Measurements from ENCODE around the gene UBL4B.
A peak's percentile ranks its signal among the peaks of the same experiment; 100 is the strongest.

UBL4B gene

GRCh38 chr1:110086961-110087360, 25.3 kb upstream of the UBL4B start:
- H2BK12ac ChIP-seq (ENCODE audit: low read length in 2 of 2), result no peak overlapping the region
- no peak overlapping the region for H3K4me2 ChIP-seq (ENCODE audit: low read length, poor library complexity, severe bottlenecking)
- no peak for DNase-seq
- H3K23ac ChIP-seq (ENCODE audit: low read length in 2 of 2), result no peak overlapping the region
- peaks cover 35 to 95% of the 10 kb centered on the region in 2 experiments for H3K27me3 ChIP-seq (ENCODE audit: control insufficient read depth in 1 of 2, insufficient read depth in 1 of 2, low read length in 2 of 2)
- H3K14ac ChIP-seq (ENCODE audit: low read length in 2 of 2), result no peak overlapping the region
- H3K36me3 ChIP-seq (ENCODE audit: control insufficient read depth in 1 of 2, insufficient read depth in 2 of 2, low read depth in 1 of 2, low read length in 2 of 2), result no peaks in the 10 kb centered on the region
- no peak overlapping the region for H3K9ac ChIP-seq (ENCODE audit: low read length)
- H3K4me3 ChIP-seq (ENCODE audit: insufficient read depth in 1 of 2, low read depth in 1 of 2, low read length in 2 of 2), result no peak overlapping the region
- WGBS, result 70% methylated on average over 3 of the region's 4 CpGs
- no peak overlapping the region for H2AFZ ChIP-seq (ENCODE audit: low read depth, low read length)
- H2AK5ac ChIP-seq (ENCODE audit: low read length, severe bottlenecking), result no peak overlapping the region
- H4K8ac ChIP-seq (ENCODE audit: low read length), result no peak overlapping the region
- H3K18ac ChIP-seq (ENCODE audit: low read depth in 1 of 2, low read length in 2 of 2), result no peak overlapping the region
- H3K4ac ChIP-seq (ENCODE audit: low read depth in 1 of 2, low read length in 2 of 2), result no peak overlapping the region
- no peak overlapping the region for H4K91ac ChIP-seq (ENCODE audit: low read length)
- H3K27ac ChIP-seq (ENCODE audit: low read length, poor library complexity, severe bottlenecking), result no peak overlapping the region
- no peak overlapping the region for H2BK5ac ChIP-seq (ENCODE audit: low read depth, low read length, poor library complexity, severe bottlenecking)
- H2BK15ac ChIP-seq (ENCODE audit: low read depth, poor library complexity, severe bottlenecking), result no peak overlapping the region
- H3K9me3 ChIP-seq (ENCODE audit: control insufficient read depth, low read length), result no peaks in the 10 kb centered on the region
- peaks cover 9% of the 10 kb centered on the region for H3K4me1 ChIP-seq (ENCODE audit: control insufficient read depth, insufficient read depth, low read depth, low read length)
- no peak overlapping the region for H2BK120ac ChIP-seq (ENCODE audit: low read depth, low read length)
- no peaks in the 10 kb centered on the region for H3K79me1 ChIP-seq (replicated peaks; ENCODE audit: low read length, poor library complexity, severe bottlenecking)

- no peak overlapping the region for H2BK15ac ChIP-seq (ENCODE audit: low read depth, poor library complexity, severe bottlenecking)
- no peak overlapping the region for H2AK5ac ChIP-seq (ENCODE audit: low read length, severe bottlenecking)
- H2BK5ac ChIP-seq (ENCODE audit: low read depth, low read length, poor library complexity, severe bottlenecking), result no peak overlapping the region
- H3K18ac ChIP-seq (ENCODE audit: low read depth in 1 of 2, low read length in 2 of 2), result no peak overlapping the region
- no peaks in the 10 kb centered on the region for H3K79me1 ChIP-seq (replicated peaks; ENCODE audit: low read length, poor library complexity, severe bottlenecking)
- H3K9me3 ChIP-seq (ENCODE audit: control insufficient read depth, low read length), result no peaks in the 10 kb centered on the region
- no peak overlapping the region for H3K23ac ChIP-seq (ENCODE audit: low read length in 2 of 2)
- WGBS, result 52% methylated on average over 15 of the region's 15 CpGs
- H4K91ac ChIP-seq (ENCODE audit: low read length), result no peak overlapping the region
- peaks cover 9% of the 10 kb centered on the region for H3K4me1 ChIP-seq (ENCODE audit: control insufficient read depth, insufficient read depth, low read depth, low read length)
- H2BK12ac ChIP-seq (ENCODE audit: low read length in 2 of 2), result no peak overlapping the region
- no peak overlapping the region for H3K4me2 ChIP-seq (ENCODE audit: low read length, poor library complexity, severe bottlenecking)
- H3K27ac ChIP-seq (ENCODE audit: low read length, poor library complexity, severe bottlenecking), result no peak overlapping the region
- H3K9ac ChIP-seq (ENCODE audit: low read length), result no peak overlapping the region
- no peak overlapping the region for H2BK120ac ChIP-seq (ENCODE audit: low read depth, low read length)
- no peaks in the 10 kb centered on the region for H3K36me3 ChIP-seq (ENCODE audit: control insufficient read depth in 1 of 2, insufficient read depth in 2 of 2, low read depth in 1 of 2, low read length in 2 of 2)
- H3K27me3 ChIP-seq (ENCODE audit: control insufficient read depth in 1 of 2, insufficient read depth in 1 of 2, low read length in 2 of 2), result peaks cover 29 to 95% of the 10 kb centered on the region in 2 experiments
- no peak overlapping the region for H3K4ac ChIP-seq (ENCODE audit: low read depth in 1 of 2, low read length in 2 of 2)
- no peak overlapping the region for H3K14ac ChIP-seq (ENCODE audit: low read length in 2 of 2)
- H2AFZ ChIP-seq (ENCODE audit: low read depth, low read length), result no peak overlapping the region
- peak; percentile 66 for DNase-seq
- H4K8ac ChIP-seq (ENCODE audit: low read length), result no peak overlapping the region
- H3K4me3 ChIP-seq (ENCODE audit: insufficient read depth in 1 of 2, low read depth in 1 of 2, low read length in 2 of 2), result no peak overlapping the region
Measured at GRCh38 chr1:110087812-110088738, 24.2 kb upstream of the UBL4B start.

DNA sequence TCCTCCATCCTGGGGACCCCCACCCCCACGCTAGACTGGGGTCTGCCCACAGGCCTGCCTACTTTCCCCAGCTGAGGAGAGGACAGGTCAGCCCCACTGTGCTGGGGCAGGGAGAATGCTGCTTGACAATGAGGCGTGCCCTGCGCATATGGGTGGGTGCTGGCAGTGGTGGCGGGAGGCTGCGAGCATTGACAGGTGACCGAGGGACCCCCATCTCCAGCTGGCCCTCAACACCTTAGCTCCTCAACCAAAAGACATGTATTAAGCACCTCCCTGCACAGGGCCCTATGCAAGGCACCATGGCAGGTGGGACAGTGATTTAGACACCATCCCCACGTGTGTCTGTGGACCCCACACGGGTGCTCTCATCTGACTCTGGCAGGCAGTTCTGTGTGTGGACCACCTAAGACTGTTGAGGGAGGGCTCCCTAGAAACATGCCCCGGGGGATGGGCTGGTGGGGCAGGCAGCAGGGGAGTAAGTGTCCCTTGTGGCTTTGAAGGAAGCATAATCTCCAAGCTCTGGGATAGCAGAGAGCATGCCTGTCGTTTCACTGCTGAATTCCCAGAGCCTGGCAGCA, 23.4 kb upstream of the UBL4B start:
- H3K14ac ChIP-seq (ENCODE audit: low read length in 2 of 2), result no peak overlapping the region
- H3K4me2 ChIP-seq (ENCODE audit: low read length, poor library complexity, severe bottlenecking), result no peak overlapping the region
- H2BK5ac ChIP-seq (ENCODE audit: low read depth, low read length, poor library complexity, severe bottlenecking), result no peak overlapping the region
- H3K27ac ChIP-seq (ENCODE audit: low read length, poor library complexity, severe bottlenecking), result no peak overlapping the region
- no peak overlapping the region for H4K8ac ChIP-seq (ENCODE audit: low read length)
- H3K9me3 ChIP-seq (ENCODE audit: control insufficient read depth, low read length), result no peaks in the 10 kb centered on the region
- H3K27me3 ChIP-seq (ENCODE audit: control insufficient read depth in 1 of 2, insufficient read depth in 1 of 2, low read length in 2 of 2), result peaks cover 30 to 92% of the 10 kb centered on the region in 2 experiments
- H2AFZ ChIP-seq (ENCODE audit: low read depth, low read length), result no peak overlapping the region
- H2BK12ac ChIP-seq (ENCODE audit: low read length in 2 of 2), result no peak overlapping the region
- H3K4me3 ChIP-seq (ENCODE audit: insufficient read depth in 1 of 2, low read depth in 1 of 2, low read length in 2 of 2), result no peak overlapping the region
- H3K36me3 ChIP-seq (ENCODE audit: control insufficient read depth in 1 of 2, insufficient read depth in 2 of 2, low read depth in 1 of 2, low read length in 2 of 2), result no peaks in the 10 kb centered on the region
- no peak overlapping the region for H4K91ac ChIP-seq (ENCODE audit: low read length)
- no peak overlapping the region for H3K9ac ChIP-seq (ENCODE audit: low read length)
- no peak overlapping the region for H3K4ac ChIP-seq (ENCODE audit: low read depth in 1 of 2, low read length in 2 of 2)
- peaks cover 8% of the 10 kb centered on the region for H3K4me1 ChIP-seq (ENCODE audit: control insufficient read depth, insufficient read depth, low read depth, low read length)
- no peak overlapping the region for H3K18ac ChIP-seq (ENCODE audit: low read depth in 1 of 2, low read length in 2 of 2)
- 66% methylated on average over 10 of the region's 10 CpGs for WGBS
- H2BK15ac ChIP-seq (ENCODE audit: low read depth, poor library complexity, severe bottlenecking), result no peak overlapping the region
- no peak overlapping the region for H2AK5ac ChIP-seq (ENCODE audit: low read length, severe bottlenecking)
- DNase-seq, result no peak
- no peak overlapping the region for H2BK120ac ChIP-seq (ENCODE audit: low read depth, low read length)
- no peaks in the 10 kb centered on the region for H3K79me1 ChIP-seq (replicated peaks; ENCODE audit: low read length, poor library complexity, severe bottlenecking)
- no peak overlapping the region for H3K23ac ChIP-seq (ENCODE audit: low read length in 2 of 2)

GRCh38 chr1:110089561-110090275, 22.5 kb upstream of the UBL4B start:
- H3K9me3 ChIP-seq (ENCODE audit: control insufficient read depth, low read length), result peaks cover 4% of the 10 kb centered on the region
- no peak overlapping the region for H4K8ac ChIP-seq (ENCODE audit: low read length)
- H3K14ac ChIP-seq (ENCODE audit: low read length in 2 of 2), result no peak overlapping the region
- DNase-seq, result no peak
- no peak overlapping the region for H3K27ac ChIP-seq (ENCODE audit: low read length, poor library complexity, severe bottlenecking)
- H3K18ac ChIP-seq (ENCODE audit: low read depth in 1 of 2, low read length in 2 of 2), result no peak overlapping the region
- H2BK15ac ChIP-seq (ENCODE audit: low read depth, poor library complexity, severe bottlenecking), result no peak overlapping the region
- no peak overlapping the region for H2BK120ac ChIP-seq (ENCODE audit: low read depth, low read length)
- no peak overlapping the region for H3K23ac ChIP-seq (ENCODE audit: low read length in 2 of 2)
- H2BK5ac ChIP-seq (ENCODE audit: low read depth, low read length, poor library complexity, severe bottlenecking), result no peak overlapping the region
- H3K4me2 ChIP-seq (ENCODE audit: low read length, poor library complexity, severe bottlenecking), result no peak overlapping the region
- no peaks in the 10 kb centered on the region for H3K79me1 ChIP-seq (replicated peaks; ENCODE audit: low read length, poor library complexity, severe bottlenecking)
- no peak overlapping the region for H3K9ac ChIP-seq (ENCODE audit: low read length)
- no peaks in the 10 kb centered on the region for H3K4me1 ChIP-seq (ENCODE audit: control insufficient read depth, insufficient read depth, low read depth, low read length)
- no peak overlapping the region for H2AK5ac ChIP-seq (ENCODE audit: low read length, severe bottlenecking)
- H3K4me3 ChIP-seq (ENCODE audit: insufficient read depth in 1 of 2, low read depth in 1 of 2, low read length in 2 of 2), result no peak overlapping the region
- H4K91ac ChIP-seq (ENCODE audit: low read length), result no peak overlapping the region
- no peaks in the 10 kb centered on the region for H3K36me3 ChIP-seq (ENCODE audit: control insufficient read depth in 1 of 2, insufficient read depth in 2 of 2, low read depth in 1 of 2, low read length in 2 of 2)
- peaks cover 36 to 92% of the 10 kb centered on the region in 2 experiments for H3K27me3 ChIP-seq (ENCODE audit: control insufficient read depth in 1 of 2, insufficient read depth in 1 of 2, low read length in 2 of 2)
- H2BK12ac ChIP-seq (ENCODE audit: low read length in 2 of 2), result no peak overlapping the region
- H3K4ac ChIP-seq (ENCODE audit: low read depth in 1 of 2, low read length in 2 of 2), result no peak overlapping the region
- 21% methylated on average over 7 of the region's 7 CpGs for WGBS
- H2AFZ ChIP-seq (ENCODE audit: low read depth, low read length), result no peak overlapping the region

All from mesenchymal stem cell (in vitro differentiated cells and primary cell).